Inferior parietal cortex (tissue), 1 donor: ENCODE data around the gene SP3.

Source experiments
- DNase-seq: peaks from one replicate; pipeline ENCODE4 v3.0.0-alpha.2; 2016; ENCODE audit errors: extremely low spot score

SP3 gene

GRCh38 chr2:173942861-173943523 is 22.2 kb downstream of the SP3 start:
- DNase-seq, result no peak

DNA sequence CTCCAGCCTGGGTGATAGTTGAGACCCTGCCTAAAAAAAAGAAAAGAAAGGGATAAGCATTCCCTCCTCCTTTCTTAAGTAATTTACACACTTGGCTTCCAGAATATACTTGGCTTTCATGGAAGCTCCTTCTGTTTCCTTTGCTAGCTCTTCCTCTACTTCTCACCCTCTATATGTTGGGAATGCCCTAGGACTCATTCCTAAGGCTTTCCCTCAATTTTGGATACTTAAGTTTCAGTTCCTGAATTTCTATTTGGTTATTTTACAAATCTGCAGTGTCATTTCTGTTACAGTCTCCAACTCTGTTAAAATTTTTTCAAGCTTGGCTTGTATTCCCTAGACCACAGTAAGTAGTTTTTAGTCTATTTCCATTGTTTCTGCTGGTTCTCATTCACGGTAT is 23.6 kb downstream of the SP3 start:
- no peak for DNase-seq

- no peak for DNase-seq
Measured at GRCh38 chr2:173940208-173941020, 24.8 kb downstream of the SP3 start.

DNA sequence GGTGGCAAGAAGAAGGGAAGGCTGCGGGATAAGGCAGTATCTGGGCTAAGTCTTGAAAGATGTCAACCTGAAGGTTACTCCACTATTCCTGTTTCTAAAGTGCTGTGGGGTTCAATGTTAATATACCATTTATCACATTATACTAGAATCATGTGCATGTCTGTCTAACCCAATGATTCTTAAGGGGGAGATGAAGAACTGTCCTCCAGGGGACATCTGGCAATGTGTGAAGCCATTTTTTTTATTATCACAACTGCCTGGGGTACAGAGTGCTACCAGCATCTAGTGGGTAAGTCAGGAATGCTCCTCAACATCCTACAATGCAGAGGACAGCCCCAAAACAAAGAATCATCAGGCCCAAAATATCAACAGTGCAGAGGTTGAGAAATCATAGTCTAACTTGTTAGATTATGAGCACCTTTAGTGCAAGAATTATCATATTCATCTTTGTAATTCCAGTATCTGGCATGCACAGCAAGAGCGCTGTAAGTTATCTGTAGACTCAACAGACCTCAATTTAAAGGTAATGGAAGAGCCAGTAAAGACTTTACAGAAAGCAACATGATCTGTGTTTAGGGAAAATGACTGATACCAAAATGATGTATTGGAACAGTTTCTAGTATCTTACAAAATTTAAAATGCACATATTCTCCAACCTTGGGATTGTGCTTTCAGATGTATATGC is 26.3 kb downstream of the SP3 start:
- DNase-seq, result no peak

GRCh38 chr2:173935305-173935704 is 29.9 kb downstream of the SP3 start:
- no peak for DNase-seq

DNA sequence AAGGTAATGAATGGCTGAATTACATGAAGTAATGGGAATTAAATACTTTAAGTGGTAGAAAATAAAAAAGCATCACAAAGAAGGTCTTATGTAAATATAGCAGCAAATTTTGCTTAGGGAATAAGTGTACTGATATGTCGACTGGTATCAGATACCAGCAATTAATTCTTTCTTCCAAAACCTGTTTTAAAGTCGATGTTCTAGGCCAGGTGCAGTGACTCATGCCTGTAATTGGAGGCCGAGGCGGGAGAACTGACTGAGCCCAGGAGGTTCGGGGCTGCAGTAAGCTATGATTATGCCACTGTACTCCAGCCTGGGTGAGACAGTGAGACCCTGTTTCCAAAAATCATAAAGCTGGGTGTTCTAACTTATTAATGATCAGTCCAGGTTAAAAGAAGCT is 30.3 kb downstream of the SP3 start:
- DNase-seq, result no peak

- no peak for DNase-seq
Measured at GRCh38 chr2:173931751-173932150, 33.4 kb downstream of the SP3 start.

GRCh38 chr2:173929441-173929840 is 35.7 kb downstream of the SP3 start:
- DNase-seq, result no peak

DNA sequence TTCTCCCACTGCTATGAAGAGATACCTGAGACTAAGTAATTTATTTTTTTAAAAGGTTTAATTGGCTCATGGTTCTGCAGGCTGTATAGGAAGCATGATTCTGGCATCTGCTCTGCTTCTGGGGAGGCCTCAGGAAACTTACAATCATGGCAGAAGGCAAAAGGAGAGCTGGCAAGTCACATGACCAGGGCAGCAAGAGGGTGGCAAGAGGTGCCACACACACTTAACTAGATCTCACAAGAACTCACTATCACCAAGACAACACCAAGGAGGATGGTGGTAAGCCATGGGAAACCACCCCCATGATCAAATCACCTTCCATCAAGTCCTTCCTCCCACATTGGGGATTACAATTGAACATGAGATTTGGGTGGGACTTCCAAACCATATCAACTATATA is 38.3 kb downstream of the SP3 start:
- no peak for DNase-seq

- no peak for DNase-seq
Measured at GRCh38 chr2:173924285-173924684, 40.9 kb downstream of the SP3 start.

DNA sequence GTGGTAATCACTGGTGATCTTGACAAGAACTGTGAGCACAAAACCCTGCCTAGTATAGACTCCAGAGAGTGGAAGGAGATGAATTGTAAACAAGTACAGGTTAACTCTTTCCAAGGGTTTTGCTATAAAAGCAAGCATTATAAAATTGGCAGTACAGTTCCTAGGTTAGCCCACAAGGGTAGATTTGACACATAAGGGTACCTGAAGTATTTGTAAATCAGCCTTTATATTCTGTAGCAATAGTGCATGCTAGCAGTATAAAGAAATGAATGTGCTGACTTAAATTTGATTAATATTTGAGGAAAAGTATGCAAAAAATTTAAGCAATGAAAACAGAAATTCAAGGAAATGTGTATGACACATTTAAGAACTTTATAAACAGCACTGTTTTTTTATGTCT is 42.4 kb downstream of the SP3 start:
- no peak for DNase-seq

GRCh38 chr2:173922068-173922467 is 43.1 kb downstream of the SP3 start:
- no peak for DNase-seq

- no peak for DNase-seq
Measured at GRCh38 chr2:173914055-173914927, 50.9 kb downstream of the SP3 start.

GRCh38 chr2:173909846-173910245 is 55.3 kb downstream of the SP3 start:
- no peak for DNase-seq

GRCh38 chr2:173906626-173907025 is 58.5 kb downstream of the SP3 start:
- DNase-seq, result no peak

DNA sequence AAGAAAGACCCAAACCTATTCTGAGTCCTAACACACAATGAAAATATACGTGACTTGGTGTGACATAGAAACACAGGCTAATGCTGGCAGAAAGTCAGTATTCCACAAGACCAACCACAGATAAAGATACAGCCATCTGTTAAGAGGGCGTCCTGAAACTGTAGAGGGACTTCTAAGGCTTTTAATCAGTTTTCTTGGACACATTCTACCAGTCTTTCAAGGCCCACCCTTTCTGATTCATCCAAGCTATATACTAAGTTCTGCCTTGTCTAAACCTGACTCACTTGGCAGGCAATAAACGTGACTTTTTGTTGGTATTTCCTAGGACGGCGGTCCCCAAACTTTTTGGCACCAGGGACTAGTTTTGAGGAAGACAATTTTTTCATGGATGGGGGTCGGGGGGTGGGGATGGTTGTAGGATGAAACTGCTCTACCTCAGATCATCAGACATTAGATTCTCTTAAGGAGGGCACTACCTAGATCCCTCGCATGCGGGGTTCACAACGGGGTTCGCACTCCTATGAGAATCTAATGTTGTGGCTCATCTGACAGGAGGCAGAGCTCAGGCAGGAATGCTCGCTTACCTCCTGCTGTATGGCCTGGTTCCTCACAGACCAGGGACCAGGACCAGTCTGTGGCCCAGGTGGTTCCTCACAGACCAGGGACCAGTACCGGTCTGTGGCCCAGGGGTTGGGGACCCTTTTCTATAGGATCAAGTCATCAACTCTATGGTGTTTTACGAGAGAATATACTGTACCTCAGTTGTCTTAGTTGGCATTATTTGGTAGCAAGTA is 61.4 kb downstream of the SP3 start:
- no peak for DNase-seq

GRCh38 chr2:173898996-173899395 is 66.2 kb downstream of the SP3 start:
- no peak for DNase-seq

- DNase-seq, result no peak
Measured at GRCh38 chr2:173898178-173898668, 67.0 kb downstream of the SP3 start.

DNA sequence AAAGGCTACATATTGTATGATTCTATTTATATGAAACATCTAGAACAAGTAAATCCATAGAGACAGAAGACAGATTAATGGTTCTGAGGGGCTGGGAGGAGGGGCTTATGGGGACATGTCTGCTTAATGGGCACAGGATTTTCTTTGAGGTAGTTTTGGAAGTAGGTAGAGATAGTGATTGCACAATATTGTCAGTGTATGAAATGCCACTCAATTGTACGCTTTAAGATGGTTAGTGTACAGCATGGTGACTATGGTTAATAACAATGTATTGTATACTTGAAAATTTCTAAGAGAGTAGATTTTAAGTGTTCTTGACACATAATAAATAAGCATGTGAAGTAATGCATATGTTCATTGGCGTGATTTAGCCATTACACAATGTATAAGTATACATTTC is 68.4 kb downstream of the SP3 start:
- DNase-seq, result no peak

DNA sequence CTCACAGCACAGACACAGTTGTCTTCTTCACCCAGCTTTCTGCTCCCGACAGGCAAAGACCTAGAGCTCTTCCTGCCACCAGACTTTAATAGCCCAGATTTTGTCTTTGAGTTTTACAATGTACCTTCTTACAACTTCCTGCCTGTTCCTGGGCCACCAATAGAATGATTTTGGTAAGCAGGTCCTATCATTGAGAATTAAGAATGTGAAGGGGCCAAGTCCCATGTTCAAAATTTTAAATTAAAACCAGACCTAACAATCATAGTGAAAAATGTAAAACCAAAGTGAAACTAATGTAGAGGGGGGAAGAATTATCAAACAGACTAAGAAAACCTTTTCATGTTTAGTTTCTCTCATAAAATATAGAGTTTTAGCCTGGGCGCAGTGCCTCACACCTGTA is 72.8 kb downstream of the SP3 start:
- DNase-seq, result no peak
